Neural cell (in vitro differentiated cells): ENCODE results near the gene AGFG2. TPM values are rescaled to one million over a fixed set of nuclear protein-coding genes. Genes with fewer than 3 reads are reported as not detected.

Experiments used
- H2AFZ ChIP-seq: fragments of 200-600, 300-800 bp; sonication (generic), shearing (Covaris generic); 2 replicates; pipeline ENCODE4 v1.6.0; 2014; ENCODE audit warnings: low read depth, mild to moderate bottlenecking, antibody characterized with exemption, low read length, moderate library complexity
- H3F3A ChIP-seq: fragments of 200-600 bp; shearing (Covaris generic); 2 replicates; pipeline ENCODE4 v1.6.1; 2016; ENCODE audit warnings: mild to moderate bottlenecking, moderate library complexity, mixed read lengths, antibody characterized with exemption, low read length; ENCODE audit not compliant: insufficient read depth, poor library complexity, severe bottlenecking
- H3K27ac ChIP-seq: fragments of 200-600, 300-800 bp; sonication (generic), shearing (Covaris generic); 2 replicates; pipeline ENCODE4 v1.5.1; 2014; ENCODE audit warnings: mild to moderate bottlenecking, low read length, moderate library complexity
- H3K27me3 ChIP-seq: fragments of 300-800, 200-600 bp; sonication (generic), shearing (Covaris generic); 2 replicates; pipeline ENCODE4 v1.6.0; 2014; ENCODE audit warnings: mild to moderate bottlenecking, low read depth, low read length, moderate library complexity; ENCODE audit not compliant: insufficient read depth
- H3K36me3 ChIP-seq: fragments of 300-800, 200-600 bp; sonication (generic), shearing (Covaris generic); 2 replicates; pipeline ENCODE4 v1.5.1; 2014; ENCODE audit warnings: mild to moderate bottlenecking, antibody characterized with exemption, low read length, moderate library complexity; ENCODE audit not compliant: insufficient read depth
- H3K4me2 ChIP-seq: fragments of 300-800, 200-600 bp; sonication (generic), shearing (Covaris generic); 2 replicates; pipeline ENCODE4 v1.6.0; 2014; ENCODE audit warnings: mild to moderate bottlenecking, low read length
- H3K4me3 ChIP-seq: fragments of 300-800, 200-600 bp; sonication (generic), shearing (Covaris generic); 2 replicates; pipeline ENCODE4 v1.5.1; 2014; ENCODE audit warnings: mild to moderate bottlenecking, low read length, moderate library complexity
- H3K79me2 ChIP-seq: fragments of 200-600 bp; shearing (Covaris generic); replicated peaks from 2 replicates; pipeline ENCODE4 v1.6.0; 2014; ENCODE audit warnings: mild to moderate bottlenecking, low read length, moderate library complexity; ENCODE audit not compliant: insufficient read depth
- H3K9ac ChIP-seq: fragments of 300-800, 200-600 bp; sonication (generic), shearing (Covaris generic); 2 replicates; pipeline ENCODE4 v1.6.1; 2016; ENCODE audit warnings: mild to moderate bottlenecking, low read length, mixed read lengths
- H3K9me2 ChIP-seq: fragments of 200-600 bp; shearing (Covaris generic); 2 replicates; pipeline ENCODE4 v1.6.1; 2016; ENCODE audit warnings: mild to moderate bottlenecking, low read length, mixed read lengths; ENCODE audit not compliant: insufficient read depth
- H3K9me3 ChIP-seq: fragments of 200-600, 300-800 bp; sonication (generic), shearing (Covaris generic); 2 replicates; pipeline ENCODE4 v1.6.1; 2016; ENCODE audit warnings: mild to moderate bottlenecking, mixed run types, low read length, moderate library complexity, mixed read lengths
- H4K20me1 ChIP-seq: fragments of 200-600 bp; shearing (Covaris generic); 2 replicates; pipeline ENCODE4 v1.6.1; 2016; ENCODE audit warnings: mild to moderate bottlenecking, mixed run types; ENCODE audit not compliant: insufficient read depth
- EP300 ChIP-seq: fragments of 450-650 bp; conservative IDR thresholded peaks from 2 replicates; pipeline ENCODE4 v1.6.1; 2014; ENCODE audit warnings: antibody characterized with exemption, mild to moderate bottlenecking, moderate library complexity; ENCODE audit not compliant: poor library complexity, severe bottlenecking
- EZH2 ChIP-seq: fragments of 200-600, 300-800 bp; shearing (Covaris generic), sonication (generic); IDR thresholded peaks from 2 replicates; pipeline ENCODE4 v1.6.1; 2014; ENCODE audit warnings: antibody characterized with exemption, low read length, borderline replicate concordance, mild to moderate bottlenecking; ENCODE audit not compliant: insufficient read depth, poor library complexity, severe bottlenecking
- MXI1 ChIP-seq: fragments of 450-650 bp; conservative IDR thresholded peaks from 2 replicates; pipeline ENCODE4 v1.6.1; 2014; ENCODE audit warnings: antibody characterized with exemption, mild to moderate bottlenecking; ENCODE audit not compliant: poor library complexity, severe bottlenecking
- POLR2AphosphoS5 ChIP-seq: IDR thresholded peaks from 2 replicates; pipeline ENCODE4 v1.6.1; 2012
- RAD21 ChIP-seq: fragments of 450-650 bp; conservative IDR thresholded peaks from 2 replicates; pipeline ENCODE4 v1.6.1; 2014; ENCODE audit warnings: antibody characterized with exemption, mild to moderate bottlenecking, moderate library complexity
- SMC3 ChIP-seq: fragments of 450-650 bp; conservative IDR thresholded peaks from 2 replicates; pipeline ENCODE4 v1.6.1; 2014; ENCODE audit warnings: antibody characterized with exemption, mild to moderate bottlenecking, moderate library complexity; ENCODE audit not compliant: poor library complexity
- TAF1 ChIP-seq: IDR thresholded peaks from 2 replicates; pipeline ENCODE4 v1.6.1; 2012; ENCODE audit warnings: low read depth
- polyA plus RNA-seq: library from polyadenylated mRNA; depleted of rRNA; stranded (reverse); fragments of >200 nt; gene quantifications from 2 replicates; pipeline ENCODE4 v1.2.3, GENCODE V29; 2014
- TF ChIP-seq, protein P1 (sequence below): IDR thresholded peaks from 2 replicates; pipeline ENCODE4 v1.6.1; 2012; ENCODE audit warnings: borderline replicate concordance
- TF ChIP-seq, protein P2 (sequence below): fragments of 450-650 bp; IDR thresholded peaks from 2 replicates; pipeline ENCODE4 v1.5.1; 2014; ENCODE audit warnings: antibody characterized with exemption, mild to moderate bottlenecking, moderate library complexity; ENCODE audit not compliant: poor library complexity, severe bottlenecking

The AGFG2 gene
- polyA plus RNA-seq, 1 donor from 2014 or later = 3.4 TPM

DNA sequence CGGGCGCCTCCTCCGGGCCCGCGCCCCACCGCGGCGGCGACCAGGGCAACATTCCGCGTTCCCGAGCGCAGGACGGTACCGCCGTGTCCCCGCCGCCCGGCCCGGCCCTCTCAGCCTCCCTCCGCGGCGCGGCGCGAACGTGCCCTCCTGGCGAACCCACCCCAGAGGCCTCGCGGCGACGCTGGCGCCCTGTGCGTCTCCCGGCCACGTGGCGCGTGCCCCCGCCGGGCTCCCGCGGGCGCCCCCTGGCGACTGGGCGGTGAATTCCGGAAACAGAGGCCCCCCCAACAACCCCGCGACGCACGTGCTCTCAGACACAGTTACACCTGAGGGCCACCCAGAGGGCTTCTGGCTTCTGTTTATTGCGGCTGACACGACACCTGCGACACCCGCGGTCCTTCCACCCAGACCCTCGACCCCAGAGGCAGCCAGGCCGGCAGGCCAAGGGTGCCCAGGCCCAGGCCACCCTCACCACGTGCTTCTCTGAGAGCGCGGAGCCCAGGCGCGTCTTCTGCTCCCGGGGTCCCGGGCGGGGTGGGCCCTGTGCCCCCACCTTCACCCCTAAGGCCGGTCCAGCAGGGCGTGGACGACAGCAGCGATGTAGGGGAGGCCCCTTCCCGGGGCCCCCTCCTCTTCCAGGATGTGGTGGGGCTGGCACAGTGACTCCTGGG is 34.8 kb downstream of the AGFG2 start, which contains the start of gene SAP25:
SAP25 (minus strand) TSS at position 210 of the 671 bp plus-strand sequence; CDS start at position 52, 158 bp downstream.
- Histone ChIP-seq H3K27ac (no peak within 1 kb of the TSS), H3K27me3 (peaks cover 26% of the 10 kb centered on the region), H2AFZ (no peak within 1 kb of the TSS), H3F3A (no peaks in the 10 kb centered on the region), H4K20me1 (no peaks in the 10 kb centered on the region), H3K36me3 (no peaks in the 10 kb centered on the region), H3K4me2 (no peak within 1 kb of the TSS), H3K79me2 (no peaks in the 10 kb centered on the region), H3K4me3 (no peak within 1 kb of the TSS), H3K9ac (no peak within 1 kb of the TSS), H3K9me3 (no peaks in the 10 kb centered on the region), H3K9me2 (no peaks in the 10 kb centered on the region)
- TF ChIP-seq TAF1 (no peak), MXI1 (no peak), EP300 (no peak), EZH2 (no peak), POLR2AphosphoS5 (no peak), SMC3 (no peak), RAD21 (no peak)
- TF ChIP-seq, protein P1, sequence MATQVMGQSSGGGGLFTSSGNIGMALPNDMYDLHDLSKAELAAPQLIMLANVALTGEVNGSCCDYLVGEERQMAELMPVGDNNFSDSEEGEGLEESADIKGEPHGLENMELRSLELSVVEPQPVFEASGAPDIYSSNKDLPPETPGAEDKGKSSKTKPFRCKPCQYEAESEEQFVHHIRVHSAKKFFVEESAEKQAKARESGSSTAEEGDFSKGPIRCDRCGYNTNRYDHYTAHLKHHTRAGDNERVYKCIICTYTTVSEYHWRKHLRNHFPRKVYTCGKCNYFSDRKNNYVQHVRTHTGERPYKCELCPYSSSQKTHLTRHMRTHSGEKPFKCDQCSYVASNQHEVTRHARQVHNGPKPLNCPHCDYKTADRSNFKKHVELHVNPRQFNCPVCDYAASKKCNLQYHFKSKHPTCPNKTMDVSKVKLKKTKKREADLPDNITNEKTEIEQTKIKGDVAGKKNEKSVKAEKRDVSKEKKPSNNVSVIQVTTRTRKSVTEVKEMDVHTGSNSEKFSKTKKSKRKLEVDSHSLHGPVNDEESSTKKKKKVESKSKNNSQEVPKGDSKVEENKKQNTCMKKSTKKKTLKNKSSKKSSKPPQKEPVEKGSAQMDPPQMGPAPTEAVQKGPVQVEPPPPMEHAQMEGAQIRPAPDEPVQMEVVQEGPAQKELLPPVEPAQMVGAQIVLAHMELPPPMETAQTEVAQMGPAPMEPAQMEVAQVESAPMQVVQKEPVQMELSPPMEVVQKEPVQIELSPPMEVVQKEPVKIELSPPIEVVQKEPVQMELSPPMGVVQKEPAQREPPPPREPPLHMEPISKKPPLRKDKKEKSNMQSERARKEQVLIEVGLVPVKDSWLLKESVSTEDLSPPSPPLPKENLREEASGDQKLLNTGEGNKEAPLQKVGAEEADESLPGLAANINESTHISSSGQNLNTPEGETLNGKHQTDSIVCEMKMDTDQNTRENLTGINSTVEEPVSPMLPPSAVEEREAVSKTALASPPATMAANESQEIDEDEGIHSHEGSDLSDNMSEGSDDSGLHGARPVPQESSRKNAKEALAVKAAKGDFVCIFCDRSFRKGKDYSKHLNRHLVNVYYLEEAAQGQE = no peak
- TF ChIP-seq, protein P2, sequence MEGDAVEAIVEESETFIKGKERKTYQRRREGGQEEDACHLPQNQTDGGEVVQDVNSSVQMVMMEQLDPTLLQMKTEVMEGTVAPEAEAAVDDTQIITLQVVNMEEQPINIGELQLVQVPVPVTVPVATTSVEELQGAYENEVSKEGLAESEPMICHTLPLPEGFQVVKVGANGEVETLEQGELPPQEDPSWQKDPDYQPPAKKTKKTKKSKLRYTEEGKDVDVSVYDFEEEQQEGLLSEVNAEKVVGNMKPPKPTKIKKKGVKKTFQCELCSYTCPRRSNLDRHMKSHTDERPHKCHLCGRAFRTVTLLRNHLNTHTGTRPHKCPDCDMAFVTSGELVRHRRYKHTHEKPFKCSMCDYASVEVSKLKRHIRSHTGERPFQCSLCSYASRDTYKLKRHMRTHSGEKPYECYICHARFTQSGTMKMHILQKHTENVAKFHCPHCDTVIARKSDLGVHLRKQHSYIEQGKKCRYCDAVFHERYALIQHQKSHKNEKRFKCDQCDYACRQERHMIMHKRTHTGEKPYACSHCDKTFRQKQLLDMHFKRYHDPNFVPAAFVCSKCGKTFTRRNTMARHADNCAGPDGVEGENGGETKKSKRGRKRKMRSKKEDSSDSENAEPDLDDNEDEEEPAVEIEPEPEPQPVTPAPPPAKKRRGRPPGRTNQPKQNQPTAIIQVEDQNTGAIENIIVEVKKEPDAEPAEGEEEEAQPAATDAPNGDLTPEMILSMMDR = no peak

DNA sequence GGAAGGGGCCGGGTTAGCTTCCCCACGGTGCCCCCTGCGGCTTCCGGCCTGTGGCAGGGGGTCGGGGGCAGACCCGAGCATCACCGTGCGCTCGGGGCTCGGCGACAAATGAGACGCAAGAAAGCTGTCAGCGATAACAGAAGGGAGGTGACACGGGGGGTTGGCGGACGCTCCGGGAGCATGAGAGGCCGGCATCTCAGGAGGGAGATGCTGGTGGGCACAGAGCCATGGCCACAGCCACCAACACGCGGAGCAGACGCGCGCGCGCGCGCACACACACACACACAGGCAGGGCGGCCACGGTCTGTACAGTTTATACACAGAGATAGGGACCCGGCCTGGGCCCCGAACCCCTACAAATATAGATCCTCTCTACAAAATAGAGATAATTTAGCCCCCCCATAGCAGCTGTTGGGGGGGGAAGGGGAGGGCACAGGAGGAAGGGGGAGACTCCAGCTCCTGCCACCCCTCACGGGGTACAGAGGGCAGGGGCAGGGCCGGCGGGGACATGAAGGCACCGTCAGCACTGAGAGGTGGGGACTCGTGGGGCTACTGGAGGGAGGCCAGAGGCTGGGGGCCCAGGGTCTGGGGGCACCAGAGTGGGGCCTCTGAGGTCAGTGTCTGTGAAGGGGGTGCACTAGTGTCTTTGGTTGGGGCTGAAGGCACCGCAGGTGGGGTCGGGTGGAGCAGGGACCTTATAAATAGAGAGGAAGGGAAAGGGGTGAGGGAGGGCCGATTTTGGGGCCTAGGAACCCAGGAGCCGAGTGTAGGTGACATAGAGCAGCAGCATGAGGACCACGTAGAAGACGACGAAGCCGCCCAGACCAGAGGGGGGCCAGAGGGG is 35.6 kb downstream of the AGFG2 start:
- H3K27me3 ChIP-seq = peaks cover 19% of the 10 kb centered on the region
- no peak overlapping the region for H3K9ac ChIP-seq
- no peaks in the 10 kb centered on the region for H3K9me2 ChIP-seq
- H3F3A ChIP-seq = no peaks in the 10 kb centered on the region
- H3K9me3 ChIP-seq = no peaks in the 10 kb centered on the region
- no peaks in the 10 kb centered on the region for H4K20me1 ChIP-seq
- no peaks in the 10 kb centered on the region for H3K36me3 ChIP-seq
- H2AFZ ChIP-seq = no peak overlapping the region
- H3K4me3 ChIP-seq = no peak overlapping the region
- no peak for TF ChIP-seq EZH2
- TF ChIP-seq SMC3 = no peak
- no peak for TF ChIP-seq RAD21
- no peak for TF ChIP-seq TAF1
- TF ChIP-seq, protein P1 = no peak
- no peak for TF ChIP-seq MXI1
- no peak for TF ChIP-seq EP300
- TF ChIP-seq, protein P2 = no peak
- no peak for TF ChIP-seq POLR2AphosphoS5
- H3K4me2 ChIP-seq = no peak overlapping the region
- H3K79me2 ChIP-seq = no peaks in the 10 kb centered on the region
- H3K27ac ChIP-seq = no peak overlapping the region
